Liver (tissue), 9 donors: Measurements from ENCODE around the gene ATE1. TPM values are rescaled to one million over a fixed set of nuclear protein-coding genes. Genes with fewer than 3 reads are reported as not detected.

Source experiments
- DNase-seq: peaks from one replicate; pipeline ENCODE4 v3.0.0-alpha.2; 2017; ENCODE audit warnings: low spot score
- H3K27ac ChIP-seq, 2 donors: one replicate each; pipeline ENCODE4 v1.7.0; 2013; ENCODE audit warnings: inconsistent platforms in 2 of 2, low read length in 2 of 2, control low read depth in 1 of 2, low read depth in 1 of 2, mild to moderate bottlenecking in 1 of 2
- H3K27me3 ChIP-seq, 4 donors: one replicate each; pipeline versions ENCODE4 v1.6.1 to v1.7.0; 2013; ENCODE audit warnings: low read length in 3 of 4, inconsistent platforms in 1 of 4, mild to moderate bottlenecking in 1 of 4, moderate library complexity in 1 of 4; ENCODE audit not compliant: control insufficient read depth in 4 of 4, insufficient read depth in 4 of 4
- H3K36me3 ChIP-seq, 4 donors: one replicate each; pipeline versions ENCODE4 v1.6.1 to v1.7.0; 2013; ENCODE audit warnings: low read length in 3 of 4, mild to moderate bottlenecking in 3 of 4, low read depth in 1 of 4, moderate library complexity in 1 of 4; ENCODE audit not compliant: control insufficient read depth in 4 of 4, insufficient read depth in 3 of 4
- H3K4me1 ChIP-seq, 4 donors: one replicate each; pipeline versions ENCODE4 v1.6.1 to v1.7.0; 2013; ENCODE audit warnings: low read length in 3 of 4, mild to moderate bottlenecking in 3 of 4, moderate library complexity in 1 of 4; ENCODE audit not compliant: control insufficient read depth in 4 of 4, insufficient read depth in 4 of 4
- H3K4me3 ChIP-seq, 3 donors: one replicate each; pipeline versions ENCODE4 v1.6.1 to v1.7.0; 2013; ENCODE audit warnings: low read length in 3 of 3, control low read depth in 1 of 3, low read depth in 1 of 3, mild to moderate bottlenecking in 1 of 3
- H3K9ac ChIP-seq, 2 donors: one replicate each; pipeline ENCODE4 v1.7.0; 2013; ENCODE audit warnings: low read length in 2 of 2, mild to moderate bottlenecking in 2 of 2, moderate library complexity in 2 of 2, control low read depth in 1 of 2, low read depth in 1 of 2
- H3K9me3 ChIP-seq, 4 donors: one replicate each; pipeline versions ENCODE4 v1.6.1 to v1.7.0; 2013; ENCODE audit warnings: low read length in 3 of 4; ENCODE audit not compliant: control insufficient read depth in 4 of 4
- EGR1 ChIP-seq, 2 donors: IDR thresholded peaks; 2 replicates each; pipeline ENCODE4 v1.6.1; 2016 to 2018; ENCODE audit warnings: antibody characterized with exemption in 2 of 2, low read depth in 2 of 2
- FOXA1 ChIP-seq: IDR thresholded peaks from 2 replicates; pipeline ENCODE4 v1.6.1; 2016; ENCODE audit warnings: antibody characterized with exemption
- FOXA2 ChIP-seq: IDR thresholded peaks from 2 replicates; pipeline ENCODE4 v1.6.1; 2016; ENCODE audit warnings: antibody characterized with exemption
- GABPA ChIP-seq, 2 donors: IDR thresholded peaks in 1 of 2; conservative IDR thresholded peaks in 1 of 2; 2 replicates each; pipeline ENCODE4 v1.6.1; 2016; ENCODE audit warnings: antibody characterized with exemption in 2 of 2, mild to moderate bottlenecking in 1 of 2, moderate library complexity in 1 of 2
- HNF4A ChIP-seq, 2 donors: conservative IDR thresholded peaks; 2 replicates each; pipeline ENCODE4 v1.6.1; 2016; ENCODE audit warnings: antibody characterized with exemption in 2 of 2, mild to moderate bottlenecking in 2 of 2
- HNF4G ChIP-seq: IDR thresholded peaks from 2 replicates; pipeline ENCODE4 v1.6.1; 2016; ENCODE audit warnings: antibody characterized with exemption
- JUND ChIP-seq, 2 donors: IDR thresholded peaks; 2 replicates each; pipeline ENCODE4 v1.6.1; 2016; ENCODE audit warnings: antibody characterized with exemption in 2 of 2
- SP1 ChIP-seq: IDR thresholded peaks from 2 replicates; pipeline ENCODE4 v1.6.1; 2018; ENCODE audit warnings: antibody characterized with exemption, mild to moderate bottlenecking
- TAF1 ChIP-seq: conservative IDR thresholded peaks from 2 replicates; pipeline ENCODE4 v1.6.1; 2016; ENCODE audit warnings: antibody characterized with exemption, mild to moderate bottlenecking
- YY1 ChIP-seq: IDR thresholded peaks from 2 replicates; pipeline ENCODE4 v1.6.1; 2016; ENCODE audit warnings: antibody characterized with exemption, mild to moderate bottlenecking
- WGBS: extraction: QIAGEN DNeasy Blood & Tissue Kit; methylation state at CpG from one replicate; pipeline ENCODE4 v1.1.7; 2013; 5-methylcytosine and 5-hydroxymethylcytosine counted together
- polyA plus RNA-seq, 2 donors: library from polyadenylated mRNA; stranded (reverse) in 1 of 2; unstranded in 1 of 2; fragments of 200-250 nt in 1 of 2; fragments of >200 nt in 1 of 2; fragmentation: Nextera tagmentation in 1 of 2; extraction: Ambion mirVana in 1 of 2; gene quantifications; one replicate each; pipeline versions ENCODE4 v1.2.1 to v1.2.3, GENCODE V29; 2013 to 2015
- total RNA-seq, 2 donors: library from RNA; depleted of rRNA; stranded (reverse); fragments of >200 nt; gene quantifications; one replicate each; pipeline ENCODE4 v1.2.3, GENCODE V29; 2014
- TF ChIP-seq, protein P1 (sequence below): fragments of 150-350 bp; IDR thresholded peaks from 2 replicates; pipeline ENCODE4 v1.5.1; 2017; ENCODE audit warnings: improper control_type of control experiment, low read depth, low read length; ENCODE audit not compliant: missing input control
- TF ChIP-seq, protein P2 (sequence below): IDR thresholded peaks from 2 replicates; pipeline ENCODE4 v1.6.1; 2016; ENCODE audit warnings: antibody characterized with exemption
- TF ChIP-seq, protein P3 (sequence below): IDR thresholded peaks from 2 replicates; pipeline ENCODE4 v1.6.1; 2016; ENCODE audit warnings: antibody characterized with exemption, mild to moderate bottlenecking
- TF ChIP-seq, protein P4 (sequence below): IDR thresholded peaks from 2 replicates; pipeline ENCODE4 v1.6.1; 2016; ENCODE audit warnings: antibody characterized with exemption
- TF ChIP-seq, protein P5 (sequence below): IDR thresholded peaks from 2 replicates; pipeline ENCODE4 v1.6.1; 2016; ENCODE audit warnings: antibody characterized with exemption
- donor health status: healthy.
- donor health status: healthy.
- donor health status: healthy.
- donor health status: healthy.
- donor health status: healthy.

The ATE1 gene
- total and polyA plus RNA-seq, 4 donors, result 7.9 to 34.9 (median 13.5) TPM

DNA sequence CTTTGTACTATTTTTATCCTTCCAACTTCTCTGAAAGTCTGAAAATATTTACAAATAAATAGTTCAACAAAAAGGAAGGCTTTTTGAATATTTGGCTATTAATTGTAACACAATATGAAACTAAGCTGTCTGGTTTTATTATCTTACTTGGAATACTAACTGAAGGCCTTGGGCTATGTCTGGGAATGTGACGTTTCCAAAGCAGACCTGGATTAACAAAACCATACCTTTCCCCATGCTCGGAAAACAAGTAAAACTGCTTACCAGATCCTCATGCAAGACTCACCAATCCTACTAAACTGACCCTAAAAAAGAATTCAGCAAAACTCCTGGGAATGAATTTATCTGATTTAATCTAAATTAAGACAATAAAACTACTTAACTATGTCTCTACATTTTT lies 116.4 kb downstream of the ATE1 start:
- Histone ChIP-seq H3K4me3 (no peak overlapping the region), H3K27ac (no peak overlapping the region), H3K36me3 (peaks cover 0 to 5% (median under 1%) of the 10 kb centered on the region in 4 donors), H3K4me1 (no peaks in the 10 kb centered on the region), H3K27me3 (no peaks in the 10 kb centered on the region), H3K9ac (no peak overlapping the region), H3K9me3 (no peaks in the 10 kb centered on the region)
- no peak for DNase-seq
- TF ChIP-seq HNF4G (no peak), HNF4A (conservative IDR thresholded peaks at IDR 0.05) (no peak)
- 96% methylated on average over 2 of the region's 2 CpGs for WGBS

DNA sequence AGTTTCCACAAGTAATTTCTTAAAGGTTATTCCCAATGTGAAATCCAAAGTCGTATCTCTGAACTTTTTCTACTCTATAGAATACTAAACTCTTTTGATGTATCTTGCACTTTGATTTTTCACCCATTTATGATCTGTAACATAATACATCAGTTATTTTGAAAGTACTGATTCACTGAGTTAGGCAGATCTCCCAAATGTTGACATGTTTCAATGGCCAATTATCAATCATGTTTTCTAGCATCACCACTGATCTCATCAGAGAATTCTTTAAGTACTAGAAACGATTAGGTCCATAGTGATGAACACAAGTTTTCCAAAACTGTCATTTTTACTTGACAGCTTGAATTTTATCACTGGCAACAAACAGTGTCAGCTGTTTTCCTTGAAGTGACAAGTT lies 119.0 kb downstream of the ATE1 start:
- H3K9ac ChIP-seq, result no peak overlapping the region
- TF ChIP-seq GABPA (IDR thresholded peaks at IDR 0.05 in 1 of 2, conservative IDR thresholded peaks at IDR 0.05 in 1 of 2), result no peak
- TF ChIP-seq TAF1, result no peak
- TF ChIP-seq, protein P1, sequence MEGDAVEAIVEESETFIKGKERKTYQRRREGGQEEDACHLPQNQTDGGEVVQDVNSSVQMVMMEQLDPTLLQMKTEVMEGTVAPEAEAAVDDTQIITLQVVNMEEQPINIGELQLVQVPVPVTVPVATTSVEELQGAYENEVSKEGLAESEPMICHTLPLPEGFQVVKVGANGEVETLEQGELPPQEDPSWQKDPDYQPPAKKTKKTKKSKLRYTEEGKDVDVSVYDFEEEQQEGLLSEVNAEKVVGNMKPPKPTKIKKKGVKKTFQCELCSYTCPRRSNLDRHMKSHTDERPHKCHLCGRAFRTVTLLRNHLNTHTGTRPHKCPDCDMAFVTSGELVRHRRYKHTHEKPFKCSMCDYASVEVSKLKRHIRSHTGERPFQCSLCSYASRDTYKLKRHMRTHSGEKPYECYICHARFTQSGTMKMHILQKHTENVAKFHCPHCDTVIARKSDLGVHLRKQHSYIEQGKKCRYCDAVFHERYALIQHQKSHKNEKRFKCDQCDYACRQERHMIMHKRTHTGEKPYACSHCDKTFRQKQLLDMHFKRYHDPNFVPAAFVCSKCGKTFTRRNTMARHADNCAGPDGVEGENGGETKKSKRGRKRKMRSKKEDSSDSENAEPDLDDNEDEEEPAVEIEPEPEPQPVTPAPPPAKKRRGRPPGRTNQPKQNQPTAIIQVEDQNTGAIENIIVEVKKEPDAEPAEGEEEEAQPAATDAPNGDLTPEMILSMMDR, result no peak
- no peak for TF ChIP-seq YY1
- TF ChIP-seq FOXA1, result no peak
- no peak for TF ChIP-seq FOXA2
- TF ChIP-seq JUND (IDR thresholded peaks at IDR 0.05), result no peak
- TF ChIP-seq, protein P2, sequence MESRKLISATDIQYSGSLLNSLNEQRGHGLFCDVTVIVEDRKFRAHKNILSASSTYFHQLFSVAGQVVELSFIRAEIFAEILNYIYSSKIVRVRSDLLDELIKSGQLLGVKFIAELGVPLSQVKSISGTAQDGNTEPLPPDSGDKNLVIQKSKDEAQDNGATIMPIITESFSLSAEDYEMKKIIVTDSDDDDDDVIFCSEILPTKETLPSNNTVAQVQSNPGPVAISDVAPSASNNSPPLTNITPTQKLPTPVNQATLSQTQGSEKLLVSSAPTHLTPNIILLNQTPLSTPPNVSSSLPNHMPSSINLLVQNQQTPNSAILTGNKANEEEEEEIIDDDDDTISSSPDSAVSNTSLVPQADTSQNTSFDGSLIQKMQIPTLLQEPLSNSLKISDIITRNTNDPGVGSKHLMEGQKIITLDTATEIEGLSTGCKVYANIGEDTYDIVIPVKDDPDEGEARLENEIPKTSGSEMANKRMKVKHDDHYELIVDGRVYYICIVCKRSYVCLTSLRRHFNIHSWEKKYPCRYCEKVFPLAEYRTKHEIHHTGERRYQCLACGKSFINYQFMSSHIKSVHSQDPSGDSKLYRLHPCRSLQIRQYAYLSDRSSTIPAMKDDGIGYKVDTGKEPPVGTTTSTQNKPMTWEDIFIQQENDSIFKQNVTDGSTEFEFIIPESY, result no peak
- no peaks in the 10 kb centered on the region for H3K4me1 ChIP-seq
- no peak overlapping the region for H3K27ac ChIP-seq
- no peak for DNase-seq
- H3K4me3 ChIP-seq, result no peak overlapping the region
- peaks cover 0 to 2% (median under 1%) of the 10 kb centered on the region in 4 donors for H3K36me3 ChIP-seq
- H3K9me3 ChIP-seq, result no peaks in the 10 kb centered on the region
- H3K27me3 ChIP-seq, result no peaks in the 10 kb centered on the region
- 75% methylated on average over 2 of the region's 2 CpGs for WGBS

DNA sequence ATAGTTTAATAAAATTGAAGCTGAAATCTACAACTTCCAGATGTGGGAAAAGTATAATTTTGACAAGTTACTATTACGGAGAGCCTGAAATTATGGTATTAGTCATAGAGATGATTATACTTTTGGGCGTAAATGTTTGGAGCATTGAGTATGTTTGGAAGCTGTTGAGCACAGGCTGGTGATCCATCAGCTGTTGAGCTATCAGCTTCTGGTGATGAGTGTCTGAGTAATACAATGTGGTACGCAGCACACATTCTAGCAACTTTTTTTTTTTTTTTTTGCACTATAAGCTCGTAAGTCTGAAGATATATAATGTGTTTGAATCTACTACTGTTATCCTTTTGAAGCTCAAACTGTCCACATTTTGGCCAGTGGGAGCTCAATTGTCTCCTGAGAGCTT lies 123.4 kb downstream of the ATE1 start:
- no peak for DNase-seq
- 98% methylated on average over 4 of the region's 4 CpGs for WGBS
- Histone ChIP-seq H3K4me1 (no peaks in the 10 kb centered on the region), H3K27ac (no peak overlapping the region), H3K36me3 (peaks cover 0 to 2% (median 1%) of the 10 kb centered on the region in 4 donors), H3K9me3 (no peaks in the 10 kb centered on the region), H3K4me3 (no peak overlapping the region), H3K27me3 (no peaks in the 10 kb centered on the region), H3K9ac (no peak overlapping the region)
- TF ChIP-seq FOXA1 (no peak), YY1 (no peak), SP1 (no peak), JUND (IDR thresholded peaks at IDR 0.05) (no peak), HNF4G (no peak), HNF4A (conservative IDR thresholded peaks at IDR 0.05) (no peak), GABPA (IDR thresholded peaks at IDR 0.05 in 1 of 2, conservative IDR thresholded peaks at IDR 0.05 in 1 of 2) (no peak), EGR1 (IDR thresholded peaks at IDR 0.05; ENCODE audit: low read depth in 2 of 2) (no peak)
- TF ChIP-seq, protein P1, result no peak
- TF ChIP-seq, protein P3, sequence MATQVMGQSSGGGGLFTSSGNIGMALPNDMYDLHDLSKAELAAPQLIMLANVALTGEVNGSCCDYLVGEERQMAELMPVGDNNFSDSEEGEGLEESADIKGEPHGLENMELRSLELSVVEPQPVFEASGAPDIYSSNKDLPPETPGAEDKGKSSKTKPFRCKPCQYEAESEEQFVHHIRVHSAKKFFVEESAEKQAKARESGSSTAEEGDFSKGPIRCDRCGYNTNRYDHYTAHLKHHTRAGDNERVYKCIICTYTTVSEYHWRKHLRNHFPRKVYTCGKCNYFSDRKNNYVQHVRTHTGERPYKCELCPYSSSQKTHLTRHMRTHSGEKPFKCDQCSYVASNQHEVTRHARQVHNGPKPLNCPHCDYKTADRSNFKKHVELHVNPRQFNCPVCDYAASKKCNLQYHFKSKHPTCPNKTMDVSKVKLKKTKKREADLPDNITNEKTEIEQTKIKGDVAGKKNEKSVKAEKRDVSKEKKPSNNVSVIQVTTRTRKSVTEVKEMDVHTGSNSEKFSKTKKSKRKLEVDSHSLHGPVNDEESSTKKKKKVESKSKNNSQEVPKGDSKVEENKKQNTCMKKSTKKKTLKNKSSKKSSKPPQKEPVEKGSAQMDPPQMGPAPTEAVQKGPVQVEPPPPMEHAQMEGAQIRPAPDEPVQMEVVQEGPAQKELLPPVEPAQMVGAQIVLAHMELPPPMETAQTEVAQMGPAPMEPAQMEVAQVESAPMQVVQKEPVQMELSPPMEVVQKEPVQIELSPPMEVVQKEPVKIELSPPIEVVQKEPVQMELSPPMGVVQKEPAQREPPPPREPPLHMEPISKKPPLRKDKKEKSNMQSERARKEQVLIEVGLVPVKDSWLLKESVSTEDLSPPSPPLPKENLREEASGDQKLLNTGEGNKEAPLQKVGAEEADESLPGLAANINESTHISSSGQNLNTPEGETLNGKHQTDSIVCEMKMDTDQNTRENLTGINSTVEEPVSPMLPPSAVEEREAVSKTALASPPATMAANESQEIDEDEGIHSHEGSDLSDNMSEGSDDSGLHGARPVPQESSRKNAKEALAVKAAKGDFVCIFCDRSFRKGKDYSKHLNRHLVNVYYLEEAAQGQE, result no peak
- TF ChIP-seq, protein P4, sequence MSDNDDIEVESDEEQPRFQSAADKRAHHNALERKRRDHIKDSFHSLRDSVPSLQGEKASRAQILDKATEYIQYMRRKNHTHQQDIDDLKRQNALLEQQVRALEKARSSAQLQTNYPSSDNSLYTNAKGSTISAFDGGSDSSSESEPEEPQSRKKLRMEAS, result no peak
- TF ChIP-seq, protein P5, sequence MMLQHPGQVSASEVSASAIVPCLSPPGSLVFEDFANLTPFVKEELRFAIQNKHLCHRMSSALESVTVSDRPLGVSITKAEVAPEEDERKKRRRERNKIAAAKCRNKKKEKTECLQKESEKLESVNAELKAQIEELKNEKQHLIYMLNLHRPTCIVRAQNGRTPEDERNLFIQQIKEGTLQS, result no peak
- TF ChIP-seq, protein P2, result no peak
